GM20000 (cell line): ENCODE data around the gene PLPP3.

ENCODE experiments used
- DNase-seq: peaks from one replicate; pipeline ENCODE4 v3.0.0; 2012; ENCODE audit warnings: low spot score
- CTCF ChIP-seq: IDR thresholded peaks from 2 replicates; pipeline ENCODE4 v1.5.1; 2012; ENCODE audit warnings: mild to moderate bottlenecking, control low read depth; ENCODE audit errors: extremely low read depth, missing control alignments

PLPP3 gene

GRCh38 chr1:56563568-56563967 is 15.8 kb downstream of the PLPP3 start:
- no peak for DNase-seq
- TF ChIP-seq CTCF, result no peak

GRCh38 chr1:56562891-56563452 is 16.4 kb downstream of the PLPP3 start:
- no peak for DNase-seq
- no peak for TF ChIP-seq CTCF

- DNase-seq, result no peak
- TF ChIP-seq CTCF, result no peak
These were observed 17.9 kb downstream of the PLPP3 start for GRCh38 chr1:56561227-56562019.

DNA sequence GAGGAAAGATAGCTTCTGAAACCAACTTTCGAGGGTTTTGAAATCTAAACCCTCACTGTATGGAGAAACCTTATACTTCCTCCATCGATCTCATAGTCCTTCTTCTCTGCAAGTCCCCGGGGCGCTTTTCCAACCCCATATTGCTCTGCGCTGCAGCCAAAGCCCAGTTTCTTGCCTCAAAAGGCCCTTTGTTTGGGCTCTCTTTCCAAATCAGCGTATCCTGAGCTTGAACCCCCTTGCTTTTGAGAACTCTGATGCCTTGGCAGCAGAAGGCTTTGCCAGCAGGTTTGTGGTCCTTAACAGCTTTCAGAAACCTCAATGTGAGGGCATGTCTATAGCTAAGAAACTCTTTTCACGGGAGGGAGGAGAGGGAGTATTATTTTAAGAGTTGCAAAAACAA is 21.6 kb downstream of the PLPP3 start:
- DNase-seq, result no peak
- TF ChIP-seq CTCF, result no peak

- no peak for DNase-seq
- no peak for TF ChIP-seq CTCF
These were observed 23.9 kb downstream of the PLPP3 start for GRCh38 chr1:56555448-56555847.

DNA sequence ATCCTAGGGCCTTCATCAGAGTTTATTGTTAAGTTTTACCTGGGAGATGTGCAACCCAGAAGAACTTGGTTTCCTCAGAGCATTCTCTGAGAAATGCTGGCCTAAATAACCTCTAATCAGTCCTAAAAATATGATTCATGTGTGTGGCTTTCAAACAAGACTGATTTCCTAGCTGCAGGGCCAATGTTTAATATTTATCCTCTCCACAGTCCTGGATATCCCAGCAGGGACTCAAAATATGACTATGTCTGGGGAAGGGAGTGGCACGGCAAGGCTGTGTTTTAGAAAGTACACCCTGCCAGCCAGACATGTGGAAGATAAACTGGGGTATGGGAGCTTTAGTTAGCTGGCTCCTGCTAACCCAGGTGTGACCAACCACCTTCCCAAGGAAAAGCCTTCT is 26.3 kb downstream of the PLPP3 start:
- no peak for TF ChIP-seq CTCF
- no peak for DNase-seq

DNA sequence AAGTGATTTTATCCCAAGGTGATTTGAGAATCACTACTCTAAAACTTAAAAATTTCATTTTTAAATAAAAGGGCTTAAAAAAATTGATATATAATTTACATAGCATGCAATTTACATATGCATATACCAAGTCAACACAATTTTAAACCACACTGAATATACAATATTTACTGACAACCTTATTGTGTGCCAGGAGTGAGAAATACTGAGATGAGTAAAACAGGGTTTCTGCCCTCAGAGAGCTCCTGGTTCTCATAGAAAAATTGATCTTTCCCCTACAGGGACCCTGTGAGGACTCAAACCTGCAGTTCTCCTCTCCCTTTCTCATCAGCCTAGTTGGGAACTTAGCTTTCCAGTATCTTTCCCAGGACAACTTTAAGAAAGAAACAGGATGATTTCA is 27.0 kb downstream of the PLPP3 start:
- no peak for DNase-seq

More for the DNA sequence above, 27.0 kb downstream of the PLPP3 start:
- TF ChIP-seq CTCF, result no peak
